HTERT RPE-1 (cell line): ENCODE results near the gene CAPN2.
"Not testable (repeated sequence)": the region's sequence is repeated elsewhere in the genome, so short reads cannot be mapped to it uniquely, and the experiment has no call there.

ENCODE experiments used
- in situ Hi-C: fragments of 300-500 bp; cut with MboI; formaldehyde crosslinking; loops from 4 replicates; pipeline ENCODE4 v1.14.3; 2020; ENCODE audit warnings: low sequenced_read_pairs

Gene CAPN2

GRCh38 chr1:223784541-223784940, 72.2 kb downstream of the CAPN2 start:
- in situ Hi-C loops = no loop called here

DNA sequence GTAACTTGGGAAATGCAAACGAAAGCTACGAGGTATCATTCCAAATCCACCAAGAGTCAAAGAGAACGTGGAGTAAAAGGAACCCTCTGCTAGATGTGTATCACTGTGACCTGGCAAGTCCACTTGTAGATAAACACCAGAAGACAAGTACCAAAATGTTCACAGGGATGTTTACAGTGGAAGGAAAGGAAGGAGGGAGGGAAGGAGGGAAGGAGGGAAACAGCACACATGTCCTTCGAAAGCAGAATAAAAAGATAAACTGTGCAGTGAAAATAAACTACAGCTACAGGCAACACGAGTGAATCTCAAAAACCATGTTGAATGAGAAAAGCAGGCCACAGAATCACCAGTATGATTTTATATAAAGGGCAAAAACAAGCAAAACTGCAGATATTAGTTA, 73.5 kb downstream of the CAPN2 start:
- in situ Hi-C loops = no loop called here

- in situ Hi-C loops = no loop called here
Observed at GRCh38 chr1:223788746-223789415, 76.5 kb downstream of the CAPN2 start.

GRCh38 chr1:223792046-223792445, 79.7 kb downstream of the CAPN2 start:
- in situ Hi-C loops = no loop called here

- in situ Hi-C loops = no loop called here
Observed at GRCh38 chr1:223793716-223794115, 81.4 kb downstream of the CAPN2 start.

DNA sequence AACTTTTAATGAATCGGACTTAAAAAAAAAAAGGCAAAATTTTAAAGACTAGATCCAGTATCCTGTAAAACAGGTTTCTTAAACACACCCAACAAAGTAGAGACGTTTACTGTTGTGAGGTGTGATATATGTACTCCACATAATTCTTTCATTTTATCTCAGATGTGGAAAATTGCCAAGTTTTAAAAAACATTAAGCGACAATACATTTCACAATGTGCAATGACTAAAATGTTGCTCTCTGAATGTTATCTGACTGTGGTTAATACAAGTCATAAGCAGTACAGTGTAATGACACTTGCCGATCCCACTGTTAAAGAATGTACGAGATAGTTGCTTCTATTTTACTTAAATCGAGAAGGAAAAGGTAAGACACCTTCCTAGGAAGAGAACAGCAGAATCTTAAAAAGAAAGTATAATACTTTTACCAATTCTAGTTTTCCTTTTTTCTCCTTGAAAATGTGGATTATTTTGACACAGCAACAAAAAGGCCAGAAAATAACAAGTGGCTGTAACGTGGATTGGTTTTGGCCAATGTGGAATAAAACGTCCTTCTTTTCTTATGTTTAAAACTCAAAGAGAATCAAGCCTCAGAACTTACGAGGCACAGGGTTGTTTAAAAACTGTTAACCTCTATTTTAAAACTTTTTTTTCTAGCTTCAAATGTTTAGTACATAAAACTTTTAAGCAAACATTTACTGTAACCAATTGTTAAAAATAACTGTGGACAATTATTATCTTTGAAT, 82.0 kb downstream of the CAPN2 start:
- in situ Hi-C loops = no loop called here

DNA sequence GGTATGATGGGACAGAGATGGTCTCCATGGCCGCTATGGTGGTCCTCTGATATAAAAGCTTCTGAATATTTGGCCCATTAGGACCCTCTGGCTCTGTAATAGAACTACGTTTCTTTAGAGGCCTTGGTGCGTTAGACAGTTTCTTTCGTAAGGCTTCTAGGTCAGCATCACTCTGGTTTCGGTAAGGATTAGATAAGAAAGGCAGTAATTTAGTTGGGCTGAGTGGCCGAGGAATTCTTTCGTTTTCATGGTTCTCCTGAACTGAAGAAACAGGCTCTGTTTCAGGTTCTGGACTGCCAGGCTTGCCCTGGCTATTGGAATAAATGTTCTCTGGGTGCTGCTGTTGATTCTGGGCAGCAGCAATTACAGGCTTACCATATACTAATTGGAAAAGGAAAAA, 83.9 kb downstream of the CAPN2 start:
- in situ Hi-C loops = no loop called here

DNA sequence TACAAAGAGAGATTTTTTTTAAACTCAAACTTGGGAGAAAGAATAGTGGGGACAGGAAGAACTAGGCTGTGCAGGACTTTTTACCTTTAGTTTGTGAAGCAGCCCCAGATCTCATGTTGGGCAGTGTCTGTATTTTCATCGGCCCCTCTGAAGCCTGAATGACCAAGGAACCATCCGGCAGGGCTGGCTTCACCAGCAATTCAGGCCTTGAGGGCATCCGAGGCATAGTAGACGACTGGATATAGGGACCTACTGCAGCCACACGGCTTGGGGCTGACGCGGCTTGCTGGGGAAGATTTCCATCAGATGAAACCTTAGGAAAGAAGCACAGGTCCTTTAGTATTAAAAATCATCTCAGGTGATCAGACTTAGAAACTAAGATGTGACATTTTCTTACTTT, 89.7 kb downstream of the CAPN2 start:
- in situ Hi-C loops = no loop called here

- in situ Hi-C loops = no loop called here
Observed at GRCh38 chr1:223802602-223803001, 90.3 kb downstream of the CAPN2 start.

GRCh38 chr1:223803211-223803610, 90.9 kb downstream of the CAPN2 start:
- in situ Hi-C loops = no loop called here

GRCh38 chr1:223809905-223810304, 97.6 kb downstream of the CAPN2 start:
- in situ Hi-C loops = not testable (repeated sequence)

GRCh38 chr1:223810586-223810985, 98.2 kb downstream of the CAPN2 start:
- in situ Hi-C loops = no loop called here

DNA sequence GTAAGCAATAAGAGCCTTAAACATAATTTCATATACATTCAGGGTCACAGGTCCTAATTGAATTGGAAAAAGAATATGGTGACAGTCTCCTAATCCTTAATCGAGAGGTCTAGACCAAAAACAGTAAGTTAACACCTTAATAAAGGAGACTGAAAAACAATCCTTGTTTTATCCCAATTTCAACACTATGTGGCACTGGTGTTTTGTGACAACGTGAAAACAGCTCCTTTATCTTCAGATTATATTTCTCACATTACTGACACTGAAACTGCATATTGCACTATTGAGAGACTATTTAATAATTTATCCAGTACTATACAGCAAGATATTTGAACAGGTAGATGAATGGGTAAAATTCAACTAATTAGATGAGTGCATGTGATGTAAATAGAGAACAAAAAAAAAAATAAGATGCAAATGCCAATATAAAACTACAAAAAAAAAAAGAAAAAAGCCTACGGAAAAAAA, 99.3 kb downstream of the CAPN2 start:
- in situ Hi-C loops = no loop called here

DNA sequence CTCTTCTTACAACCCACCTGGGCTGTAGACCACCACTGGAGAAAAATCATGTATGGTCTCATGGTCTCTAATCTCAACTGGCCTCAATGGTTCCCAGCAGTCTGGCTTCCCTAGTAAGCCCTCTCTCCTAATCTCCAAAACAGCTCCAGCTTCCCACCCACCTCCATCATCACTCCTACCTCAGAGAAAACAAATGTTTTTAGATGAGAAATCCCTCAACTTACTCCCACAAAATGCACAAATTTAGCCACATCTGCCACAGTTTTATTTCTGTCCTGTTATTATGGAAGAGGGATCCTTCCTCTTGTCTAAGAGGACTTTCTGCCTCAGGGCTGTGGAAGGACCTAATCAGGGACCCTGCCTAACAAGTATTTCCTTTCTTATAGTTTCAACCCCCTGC, 101.3 kb downstream of the CAPN2 start:
- in situ Hi-C loops = no loop called here

DNA sequence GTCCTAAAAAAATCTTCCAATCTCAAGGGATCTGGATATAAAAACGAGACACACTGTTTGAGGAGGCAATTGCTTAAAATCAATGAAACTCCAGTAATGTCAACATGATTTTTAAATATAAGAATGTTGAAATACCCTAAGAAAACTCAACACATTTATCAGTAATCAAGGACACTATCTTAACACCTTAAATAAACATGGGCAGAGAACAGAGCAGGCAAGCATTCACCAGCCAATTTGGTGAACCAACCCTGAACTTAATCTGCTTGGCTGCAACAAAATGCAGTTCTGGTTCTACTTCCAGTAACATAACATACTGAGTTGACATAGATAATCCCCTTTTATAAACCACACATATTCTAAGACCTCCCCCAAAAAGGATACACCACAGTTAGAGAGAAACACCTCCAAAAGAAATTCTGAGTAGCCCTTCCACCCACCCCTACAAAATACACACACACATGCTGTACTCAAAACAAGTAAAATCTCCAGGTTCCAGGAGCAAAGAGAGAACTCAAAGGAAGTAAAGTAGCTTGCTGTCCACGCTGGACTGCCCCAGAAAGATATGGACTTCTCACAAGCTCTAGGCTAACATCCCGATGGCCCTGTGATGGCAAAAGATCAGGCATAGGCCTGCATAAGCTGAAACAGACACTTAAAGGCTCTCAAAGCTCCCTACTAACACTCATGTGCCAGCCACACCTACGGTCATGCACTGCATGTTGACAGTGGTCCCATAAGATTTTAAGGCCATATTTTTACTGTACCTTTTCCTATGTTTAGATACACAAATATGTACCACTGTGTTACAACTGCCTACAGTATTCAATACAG, 102.9 kb downstream of the CAPN2 start:
- in situ Hi-C loops = no loop called here

- in situ Hi-C loops = no loop called here
Observed at GRCh38 chr1:223815865-223816264, 103.5 kb downstream of the CAPN2 start.

DNA sequence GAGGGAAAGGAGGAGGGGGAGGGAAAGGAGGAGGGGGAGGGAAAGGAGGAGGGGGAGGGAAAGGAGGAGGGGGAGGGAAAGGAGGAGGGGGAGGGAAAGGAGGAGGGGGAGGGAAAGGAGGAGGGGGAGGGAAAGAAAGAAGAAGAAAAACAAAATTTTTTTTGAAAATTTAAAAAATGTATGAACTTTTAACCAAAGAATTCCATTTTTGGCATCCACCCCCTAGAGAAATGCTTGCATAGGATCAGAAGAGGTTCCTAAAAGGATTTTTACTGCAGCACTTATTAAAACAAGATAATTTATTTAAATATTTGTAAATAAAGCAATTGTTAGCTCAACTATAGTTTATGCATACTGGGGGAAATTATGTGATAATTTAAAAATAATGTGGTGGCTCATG, 104.9 kb downstream of the CAPN2 start:
- in situ Hi-C loops = not testable (repeated sequence)

GRCh38 chr1:223819730-223820514, 107.6 kb downstream of the CAPN2 start:
- in situ Hi-C loops = no loop called here

- in situ Hi-C loops = no loop called here
Observed at GRCh38 chr1:223820515-223820858, 108.1 kb downstream of the CAPN2 start.

- in situ Hi-C loops = no loop called here
Observed at GRCh38 chr1:223820971-223821370, 108.6 kb downstream of the CAPN2 start.

- in situ Hi-C loops = no loop called here
Observed at GRCh38 chr1:223824287-223824686, 111.9 kb downstream of the CAPN2 start.
